ENCODE measurements around the gene LYRM1. TPM values are rescaled to one million over a fixed set of nuclear protein-coding genes. Genes with fewer than 3 reads are reported as not detected.

The LYRM1 gene
- total and polyA plus RNA-seq, 2 of the 8 experiments (the other 6 are each of a cell fraction or from before 2014, with no cell fraction given), result 11.6 to 13.4 TPM

GRCh38 chr16:20878682-20879147 is 21.9 kb upstream of the LYRM1 start (continued):
- TF ChIP-seq KDM5A (IDR thresholded peaks at IDR 0.05; ENCODE audit: low read length), result no peak
- no peak for TF ChIP-seq POLR2A (IDR thresholded peaks at IDR 0.05; ENCODE audit: control extremely low read depth in 1 of 2, low read depth in 2 of 2, low read length in 2 of 2)
- TF ChIP-seq CHD7 (IDR thresholded peaks at IDR 0.05; ENCODE audit: insufficient replicate concordance, low read length), result no peak
- TF ChIP-seq KDM1A (IDR thresholded peaks at IDR 0.05; ENCODE audit: borderline replicate concordance, low read length), result no peak
- TF ChIP-seq SRF (IDR thresholded peaks at IDR 0.05; ENCODE audit: low read depth, low read length), result no peak
- TF ChIP-seq BRCA1 (IDR thresholded peaks at IDR 0.05; ENCODE audit: low read depth, low read length), result no peak
